ENCODE data around the gene WNT16.

The WNT16 gene

GRCh38 chr7:121322460-121322859 is 6.3 kb upstream of the WNT16 start:
- POLR2A ChIA-PET (ENCODE audit: low non-redundant PET): no interaction called here
- CTCF ChIA-PET: no interaction called here
- no peak overlapping the region for H3K27ac ChIP-seq
- no peak for DNase-seq (ENCODE audit: low spot score)
- TF ChIP-seq, protein P1, sequence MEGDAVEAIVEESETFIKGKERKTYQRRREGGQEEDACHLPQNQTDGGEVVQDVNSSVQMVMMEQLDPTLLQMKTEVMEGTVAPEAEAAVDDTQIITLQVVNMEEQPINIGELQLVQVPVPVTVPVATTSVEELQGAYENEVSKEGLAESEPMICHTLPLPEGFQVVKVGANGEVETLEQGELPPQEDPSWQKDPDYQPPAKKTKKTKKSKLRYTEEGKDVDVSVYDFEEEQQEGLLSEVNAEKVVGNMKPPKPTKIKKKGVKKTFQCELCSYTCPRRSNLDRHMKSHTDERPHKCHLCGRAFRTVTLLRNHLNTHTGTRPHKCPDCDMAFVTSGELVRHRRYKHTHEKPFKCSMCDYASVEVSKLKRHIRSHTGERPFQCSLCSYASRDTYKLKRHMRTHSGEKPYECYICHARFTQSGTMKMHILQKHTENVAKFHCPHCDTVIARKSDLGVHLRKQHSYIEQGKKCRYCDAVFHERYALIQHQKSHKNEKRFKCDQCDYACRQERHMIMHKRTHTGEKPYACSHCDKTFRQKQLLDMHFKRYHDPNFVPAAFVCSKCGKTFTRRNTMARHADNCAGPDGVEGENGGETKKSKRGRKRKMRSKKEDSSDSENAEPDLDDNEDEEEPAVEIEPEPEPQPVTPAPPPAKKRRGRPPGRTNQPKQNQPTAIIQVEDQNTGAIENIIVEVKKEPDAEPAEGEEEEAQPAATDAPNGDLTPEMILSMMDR (conservative IDR thresholded peaks at IDR 0.05; ENCODE audit: low read depth): no peak

DNA sequence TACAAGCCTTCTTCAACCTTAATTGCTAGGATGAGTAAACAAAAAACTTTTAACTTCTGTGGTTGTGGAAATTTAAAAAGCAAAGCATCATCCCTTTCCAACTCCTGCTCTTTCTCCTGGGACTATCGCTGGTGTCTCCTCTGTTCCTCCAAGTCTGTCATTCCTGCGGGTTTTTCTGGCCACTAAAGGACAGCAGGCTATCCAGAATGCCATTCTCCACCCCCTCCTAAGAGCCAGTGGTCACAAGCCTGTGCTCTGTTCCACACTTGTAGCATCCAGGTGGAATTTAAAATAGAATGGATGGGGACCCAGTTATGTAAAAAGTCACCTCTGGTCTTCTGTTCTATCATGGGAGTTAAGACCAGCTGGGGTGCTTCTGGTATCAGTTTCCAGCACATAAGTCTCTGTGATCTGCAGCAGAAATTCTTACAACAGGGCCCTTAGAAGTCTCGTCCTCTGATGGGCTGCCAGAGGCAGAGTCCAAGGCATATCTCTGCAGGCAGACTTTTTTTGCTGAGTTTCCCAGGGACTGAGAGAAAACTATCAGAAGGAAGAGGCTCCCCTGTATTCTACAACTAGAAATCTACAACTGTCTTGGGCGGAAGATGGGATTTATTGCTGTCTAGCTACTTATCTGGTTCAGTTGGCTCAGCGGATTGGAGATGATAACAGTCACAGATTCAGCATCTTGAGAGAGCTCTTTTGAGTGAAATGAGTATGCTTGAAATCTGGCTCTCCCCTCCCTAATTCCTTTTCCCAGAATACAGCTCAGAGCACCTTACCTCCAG is 5.1 kb upstream of the WNT16 start:
- CTCF ChIA-PET: no interaction called here
- POLR2A ChIA-PET (ENCODE audit: low non-redundant PET): no interaction called here
- TF ChIP-seq, protein P1 (conservative IDR thresholded peaks at IDR 0.05; ENCODE audit: low read depth): no peak
- no peak for DNase-seq (ENCODE audit: low spot score)
- no peak overlapping the region for H3K27ac ChIP-seq

DNA sequence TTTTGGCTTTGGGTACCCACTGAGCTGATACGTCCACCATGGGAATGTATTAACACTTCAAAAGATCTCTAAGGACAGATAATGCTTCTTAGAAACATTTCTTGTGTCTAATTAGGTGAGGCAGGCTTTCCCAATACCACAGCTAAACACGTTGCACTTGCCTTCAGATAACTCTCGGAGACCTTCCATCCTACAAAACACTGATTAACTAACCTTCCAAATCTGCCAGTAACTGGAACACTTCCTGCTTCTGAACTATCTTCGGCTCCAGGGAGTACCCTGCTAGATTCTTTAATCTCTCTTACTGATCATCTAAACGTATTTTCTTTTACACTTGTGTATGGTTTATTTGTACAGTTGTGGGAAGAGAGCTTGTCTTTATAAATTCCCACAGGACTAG is 1.1 kb upstream of the WNT16 start:
- TF ChIP-seq, protein P1 (conservative IDR thresholded peaks at IDR 0.05; ENCODE audit: low read depth): no peak
- no peak for DNase-seq (ENCODE audit: low spot score)
- ChIA-PET POLR2A (ENCODE audit: low non-redundant PET) (no interaction called here), CTCF (interaction anchor here (0.7 kb wide), 1 partner anchor 114 kb away, joined by 3 read pairs; no protein-coding TSS in a partner anchor)
- H3K27ac ChIP-seq: no peak overlapping the region

DNA sequence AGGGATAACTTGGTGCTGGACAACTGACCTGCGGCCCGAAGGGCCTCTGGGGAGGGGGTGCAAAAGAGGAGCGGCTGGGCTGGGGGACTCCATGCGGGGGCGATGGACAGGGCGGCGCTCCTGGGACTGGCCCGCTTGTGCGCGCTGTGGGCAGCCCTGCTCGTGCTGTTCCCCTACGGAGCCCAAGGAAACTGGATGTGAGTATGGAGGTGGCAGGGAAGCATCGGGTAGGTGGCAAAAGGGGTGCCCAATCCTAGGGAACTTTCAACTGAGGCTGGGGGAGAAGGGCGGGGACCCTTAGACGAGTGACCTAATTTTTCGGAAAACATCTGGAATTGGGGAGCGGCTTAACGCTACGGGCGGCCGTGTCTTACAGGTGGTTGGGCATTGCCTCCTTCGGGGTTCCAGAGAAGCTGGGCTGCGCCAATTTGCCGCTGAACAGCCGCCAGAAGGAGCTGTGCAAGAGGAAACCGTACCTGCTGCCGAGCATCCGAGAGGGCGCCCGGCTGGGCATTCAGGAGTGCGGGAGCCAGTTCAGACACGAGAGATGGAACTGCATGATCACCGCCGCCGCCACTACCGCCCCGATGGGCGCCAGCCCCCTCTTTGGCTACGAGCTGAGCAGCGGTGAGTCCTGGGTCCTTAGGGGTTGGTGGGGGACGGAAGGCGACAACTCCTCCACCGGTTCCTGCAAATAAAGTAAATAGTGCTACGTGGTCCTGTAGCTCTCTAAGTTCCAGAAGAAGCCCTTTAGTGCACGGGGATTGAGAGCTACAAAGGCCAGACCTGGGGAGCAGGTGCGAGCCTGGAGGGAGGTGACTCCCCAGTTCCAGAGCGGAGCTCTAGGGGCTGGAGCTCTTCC is 622 bp downstream of the WNT16 start:
- H3K27ac ChIP-seq: no peak overlapping the region
- TF ChIP-seq, protein P1 (conservative IDR thresholded peaks at IDR 0.05; ENCODE audit: low read depth): no peak
- CTCF ChIA-PET: interaction anchor here (0.6 to 1.4 kb wide), 5 partner anchors 25 to 657 kb away, joined by 3 to 5 read pairs (median 3); no protein-coding TSS in a partner anchor
- DNase-seq (ENCODE audit: low spot score): no peak
- POLR2A ChIA-PET (ENCODE audit: low non-redundant PET): no interaction called here

DNA sequence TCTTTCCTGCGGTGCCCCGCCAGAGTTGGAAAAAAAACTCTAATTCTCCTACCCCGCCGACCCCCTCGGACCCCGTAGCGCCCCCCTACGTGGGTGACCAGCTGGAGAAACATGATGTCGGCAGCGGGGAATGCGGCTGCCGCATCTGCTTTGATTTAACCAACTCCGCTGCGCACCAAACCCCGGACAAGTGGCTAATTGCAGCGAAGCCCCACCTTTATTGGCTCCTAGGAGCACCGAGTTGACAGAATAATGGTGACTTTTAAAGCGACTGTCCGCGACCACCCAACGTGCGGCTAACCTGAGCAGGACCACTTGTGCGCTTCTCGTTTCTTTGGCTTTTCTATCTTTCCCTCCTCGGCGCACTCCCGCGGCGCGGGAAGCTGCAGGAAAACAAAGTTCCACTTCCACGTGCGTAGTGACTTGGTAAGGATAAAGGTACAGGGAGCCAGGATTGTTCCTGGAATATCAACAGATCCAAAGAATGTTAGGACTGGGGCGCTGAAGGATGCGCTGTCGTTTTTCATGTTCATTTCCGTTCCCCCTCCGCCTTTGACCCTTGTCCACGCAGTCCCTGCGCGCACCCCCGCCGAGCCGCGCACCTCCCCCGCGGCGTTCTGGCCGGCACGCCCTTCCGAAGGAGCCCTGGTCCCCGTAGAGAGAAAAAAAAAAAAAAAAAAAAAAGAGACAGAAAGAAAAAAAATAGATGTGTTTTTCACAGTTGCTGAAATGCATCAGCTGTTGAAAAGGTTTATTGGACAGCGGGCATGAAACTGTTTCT is 1.4 kb downstream of the WNT16 start:
- TF ChIP-seq, protein P1 (conservative IDR thresholded peaks at IDR 0.05; ENCODE audit: low read depth): no peak
- no peak overlapping the region for H3K27ac ChIP-seq
- ChIA-PET POLR2A (ENCODE audit: low non-redundant PET) (interaction anchor here (0.7 kb wide), 1 partner anchor 15 kb away, joined by 7 read pairs; no protein-coding TSS in a partner anchor), CTCF (interaction anchor here (0.6 to 1.4 kb wide), 4 partner anchors 25 to 390 kb away, joined by 3 to 5 read pairs (median 3); partner anchors contain the start of gene FAM3C)
- DNase-seq (ENCODE audit: low spot score): no peak

DNA sequence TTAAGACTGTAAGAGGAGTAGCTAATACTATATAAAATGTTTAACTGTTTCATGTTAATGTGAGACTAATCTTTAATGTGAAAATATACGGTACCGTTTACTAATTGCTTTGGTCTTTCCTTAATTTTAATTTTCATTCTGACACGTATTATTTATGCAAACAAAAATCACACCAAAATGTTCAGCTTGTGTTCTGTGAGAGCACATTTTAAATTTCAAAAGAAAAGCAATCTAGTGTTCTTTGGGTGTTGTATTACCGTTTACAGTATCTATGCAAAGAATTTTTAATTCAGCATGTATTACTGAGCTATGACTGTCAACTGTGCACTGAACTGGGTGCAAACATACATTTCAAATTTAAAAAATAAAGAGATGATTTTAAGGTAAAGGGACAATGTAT is 2.2 kb downstream of the WNT16 start:
- no peak overlapping the region for H3K27ac ChIP-seq
- ChIA-PET CTCF (interaction anchor here (0.8 to 0.9 kb wide), 2 partner anchors 95 to 174 kb away, joined by 3 to 4 read pairs; no protein-coding TSS in a partner anchor), POLR2A (ENCODE audit: low non-redundant PET) (interaction anchor here (0.7 kb wide), 1 partner anchor 14 kb away, joined by 7 read pairs; no protein-coding TSS in a partner anchor)
- DNase-seq (ENCODE audit: low spot score): no peak
- TF ChIP-seq, protein P1 (conservative IDR thresholded peaks at IDR 0.05; ENCODE audit: low read depth): no peak

Measured in RWPE1 (cell line).